Measurements from ENCODE around the gene LMOD1. TPM values are rescaled to one million over a fixed set of nuclear protein-coding genes. Genes with fewer than 3 reads are reported as not detected.
"Not testable (repeated sequence)": the region's sequence is repeated elsewhere in the genome, so short reads cannot be mapped to it uniquely, and the experiment has no call there.

LMOD1 gene
- total RNA-seq, 1 donor from 2014 or later = under 0.01 TPM

DNA sequence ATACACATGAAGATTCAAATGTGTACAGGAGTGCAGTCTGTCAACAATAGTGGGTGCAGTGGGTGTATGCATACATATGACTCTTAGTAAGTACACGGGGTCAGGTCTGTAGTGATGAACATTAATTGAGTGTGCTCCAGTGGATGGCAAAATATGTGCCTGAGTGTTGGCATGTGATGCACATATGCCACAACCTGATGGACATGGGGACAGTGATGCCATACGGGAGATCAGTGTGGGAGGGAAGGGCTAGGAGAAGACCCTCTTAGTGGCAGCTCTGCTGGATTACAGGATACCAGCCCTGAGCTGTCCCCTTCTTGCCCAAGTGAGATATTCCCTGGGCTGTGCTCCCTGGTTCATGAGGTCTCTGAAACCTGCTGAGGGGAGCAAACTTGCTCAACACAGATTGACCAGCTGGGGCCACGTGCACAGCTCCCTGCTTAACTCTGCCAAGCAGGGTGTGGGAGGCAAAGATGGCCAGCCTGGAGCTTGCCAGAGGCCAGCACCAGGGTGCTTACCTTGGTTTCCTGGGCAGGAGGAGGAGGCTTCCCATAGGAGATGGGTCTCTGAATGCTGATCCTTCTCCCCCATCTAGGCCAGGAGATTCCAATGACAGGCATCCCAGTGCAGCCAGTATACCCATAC, 55.4 kb downstream of the LMOD1 start:
- DNase-seq = no peak

DNA sequence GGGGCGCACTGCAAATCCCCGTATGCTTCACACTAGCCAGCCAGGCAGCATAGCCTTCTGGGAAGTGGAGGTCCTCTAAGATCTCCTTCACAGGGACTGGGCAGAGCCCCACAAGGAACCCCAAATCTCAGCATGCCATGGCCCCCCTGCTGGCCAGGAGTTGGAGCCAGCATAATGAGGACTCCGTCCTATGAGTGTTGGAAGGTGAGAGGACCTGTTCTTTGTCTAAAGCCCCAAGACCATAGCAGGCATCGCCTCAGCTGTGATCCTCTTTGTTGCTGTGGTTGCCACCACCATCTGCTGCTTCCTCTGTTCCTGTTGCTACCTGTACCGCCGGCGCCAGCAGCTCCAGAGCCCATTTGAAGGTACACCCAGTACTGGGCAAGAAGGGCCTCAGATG, 56.1 kb downstream of the LMOD1 start:
- no peak for DNase-seq

DNA sequence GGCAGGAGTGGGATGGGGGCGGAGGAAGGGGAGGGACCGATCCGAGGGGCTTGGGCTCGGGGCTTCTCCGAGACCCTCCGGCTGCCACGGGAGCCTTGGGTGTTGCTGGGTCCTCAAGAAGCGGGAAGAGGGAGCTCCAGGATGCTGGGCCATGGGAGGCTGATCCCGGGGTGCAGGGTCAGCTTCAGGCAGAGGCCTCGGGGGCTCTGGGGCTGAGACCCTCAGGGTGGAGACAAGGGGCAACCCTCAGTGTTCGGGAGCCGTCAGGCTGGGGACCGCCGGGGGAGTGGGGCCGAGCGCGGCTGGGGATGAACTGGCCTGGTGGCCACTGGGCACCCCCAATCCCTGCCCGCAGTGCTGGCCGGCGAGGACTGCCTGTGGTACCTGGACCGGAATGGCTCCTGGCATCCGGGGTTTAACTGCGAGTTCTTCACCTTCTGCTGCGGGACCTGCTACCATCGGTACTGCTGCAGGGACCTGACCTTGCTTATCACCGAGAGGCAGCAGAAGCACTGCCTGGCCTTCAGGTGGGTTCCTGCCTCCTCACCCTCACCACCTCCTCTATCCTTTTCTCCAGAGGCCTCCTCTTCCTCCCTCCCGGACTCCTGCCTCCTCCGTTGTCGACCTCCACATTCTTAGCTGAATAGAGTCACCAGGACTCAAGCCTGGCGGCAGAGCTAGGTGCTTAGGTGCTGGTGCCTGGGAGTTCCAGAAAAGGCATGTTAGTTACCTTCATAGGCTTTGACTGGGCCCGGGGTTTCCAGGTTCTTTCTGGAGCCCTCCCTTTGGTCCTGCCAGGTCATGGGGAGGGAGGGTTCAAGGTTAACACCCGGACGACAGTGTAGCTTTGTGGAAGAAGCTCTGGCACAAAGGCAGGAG, 57.0 kb downstream of the LMOD1 start:
- no peak for DNase-seq

DNA sequence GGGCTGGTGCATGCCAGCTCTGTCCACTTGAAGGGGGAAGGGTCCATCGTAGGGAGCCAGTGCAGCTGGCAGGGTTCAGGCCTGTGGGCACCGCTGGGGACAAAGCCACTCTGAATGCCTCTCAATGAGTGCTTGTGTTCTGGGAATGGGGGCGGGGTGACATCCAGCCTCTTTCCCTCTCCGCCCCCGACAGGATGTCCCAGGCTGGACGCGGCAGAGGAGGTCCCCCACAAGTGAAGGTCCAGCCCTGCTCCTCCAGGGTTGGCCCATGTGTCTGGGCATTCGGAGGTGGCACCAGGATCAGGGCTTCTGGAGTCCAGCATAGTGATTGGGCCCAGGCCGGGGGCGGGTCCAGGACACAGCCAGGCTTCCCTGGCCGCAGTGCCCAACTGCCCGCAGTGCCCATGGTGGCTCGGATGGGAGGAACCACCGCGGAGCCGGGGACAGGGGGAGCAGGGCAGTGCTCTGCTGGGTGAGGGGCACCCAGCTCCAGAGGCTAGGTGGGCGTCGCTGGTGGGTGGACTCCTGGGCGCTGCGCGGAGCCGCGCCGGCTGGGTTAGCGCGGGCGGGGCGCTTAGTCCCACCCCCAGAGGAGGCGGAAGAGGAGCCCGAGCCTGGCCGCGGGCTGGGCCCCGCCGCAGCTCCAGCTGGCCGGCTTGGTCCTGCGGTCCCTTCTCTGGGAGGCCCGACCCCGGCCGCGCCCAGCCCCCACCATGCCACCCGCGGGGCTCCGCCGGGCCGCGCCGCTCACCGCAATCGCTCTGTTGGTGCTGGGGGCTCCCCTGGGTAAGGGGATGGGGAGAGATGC, 57.9 kb downstream of the LMOD1 start, which contains the start of gene SHISA4:
Gene SHISA4 (plus strand): TSS at position 617 of the 808 bp plus-strand sequence. CDS start 97 bp downstream, at position 714.
- DNase-seq = peak; percentile 74

DNA sequence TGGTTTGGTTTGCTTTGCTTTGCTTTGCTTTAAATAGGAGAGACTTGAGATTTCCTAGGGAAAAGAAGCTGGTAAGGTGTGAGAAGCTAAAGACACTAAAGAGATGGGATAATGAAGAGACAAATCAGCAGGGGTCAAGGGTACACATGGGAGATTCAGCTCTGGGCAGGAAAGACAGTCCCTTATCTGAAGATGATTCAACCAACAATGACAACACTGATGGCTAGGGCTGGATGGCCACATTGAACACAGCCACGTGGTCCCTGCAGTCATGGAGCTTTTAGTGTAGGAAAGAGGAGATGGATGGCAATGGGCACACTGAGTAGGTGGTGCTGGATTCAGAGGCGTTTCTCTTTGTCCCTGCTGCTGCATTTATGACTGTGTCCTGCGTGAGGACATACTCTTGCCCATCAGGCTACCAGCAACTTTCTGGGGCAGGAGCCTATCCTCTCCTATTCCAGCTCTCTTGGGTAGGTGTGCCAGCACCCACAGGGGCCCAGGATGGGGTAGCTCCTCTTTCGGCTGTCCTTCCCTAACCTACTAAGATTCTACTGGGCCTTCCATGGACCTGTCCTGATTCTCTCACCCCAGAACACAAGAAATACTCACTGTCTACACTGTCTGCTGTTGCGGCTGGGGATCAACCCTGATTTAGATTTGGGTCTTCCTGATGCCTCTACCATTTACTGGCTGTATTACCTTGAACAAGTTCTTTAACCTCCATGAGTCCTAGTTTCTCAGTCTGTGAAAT, 59.1 kb downstream of the LMOD1 start:
- no peak for DNase-seq

DNA sequence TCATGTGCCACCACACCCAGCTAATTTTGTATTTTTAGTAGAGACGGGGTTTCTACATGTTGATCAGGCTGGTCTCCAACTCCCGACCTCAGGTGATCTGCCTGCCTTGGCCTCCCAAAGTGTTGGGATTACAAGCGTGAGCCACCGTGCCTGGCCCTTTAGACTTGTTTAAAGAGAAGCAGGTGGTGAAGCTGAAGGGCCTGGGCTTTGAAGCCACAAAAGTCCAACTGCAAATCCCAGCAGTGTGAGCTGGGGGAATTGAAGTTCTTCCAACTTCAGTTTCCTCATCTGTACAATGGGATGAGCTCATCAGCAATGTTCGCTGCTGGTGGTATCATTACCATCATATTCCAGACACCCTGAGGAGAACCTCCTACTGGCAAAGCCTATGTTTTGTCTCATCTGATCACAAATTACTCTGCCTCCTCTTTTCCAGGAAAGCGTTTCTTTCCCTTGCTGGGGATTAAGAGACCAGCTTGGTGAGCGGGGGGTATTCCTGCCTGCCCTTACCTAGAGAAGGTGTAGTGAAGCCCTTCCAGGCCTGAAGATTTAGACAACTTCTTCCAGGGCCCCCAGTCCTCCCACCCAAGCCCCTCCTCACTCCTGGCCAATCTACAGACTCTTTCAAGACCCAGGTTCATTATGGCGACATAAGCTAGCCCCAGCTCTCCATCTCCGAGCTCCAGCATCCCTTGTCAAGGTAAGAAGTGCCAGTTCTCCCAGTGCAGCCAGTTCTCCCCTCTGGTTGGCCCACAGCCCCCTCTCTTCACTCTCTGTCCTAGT, 60.1 kb downstream of the LMOD1 start:
- no peak for DNase-seq

DNA sequence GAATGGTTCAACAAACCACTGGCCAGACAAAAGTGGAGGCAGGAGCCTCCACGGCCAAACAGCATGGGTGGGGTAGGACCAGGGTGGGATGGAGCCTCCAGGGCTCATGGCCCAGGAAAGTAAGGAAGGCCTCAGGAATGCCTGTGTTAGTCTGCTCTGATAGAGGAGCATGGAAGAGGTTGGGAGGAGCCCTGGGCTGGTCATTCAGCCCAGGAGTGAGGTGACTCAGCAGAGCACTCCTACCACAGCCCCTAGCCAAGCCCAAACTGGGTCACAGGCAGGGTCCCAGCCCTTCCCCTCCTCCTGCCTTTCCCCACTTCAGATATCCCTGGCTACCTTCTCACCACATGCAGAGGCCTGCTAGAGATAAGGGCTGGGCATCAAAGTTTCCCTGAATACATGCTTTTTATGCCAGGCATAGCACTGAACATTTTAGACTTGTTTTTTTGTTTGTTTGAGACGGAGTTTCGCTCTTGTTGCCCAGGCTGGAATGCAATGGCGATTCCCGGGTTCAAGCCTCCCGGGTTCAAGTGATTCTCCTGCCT, 60.7 kb downstream of the LMOD1 start:
- no peak for DNase-seq

DNA sequence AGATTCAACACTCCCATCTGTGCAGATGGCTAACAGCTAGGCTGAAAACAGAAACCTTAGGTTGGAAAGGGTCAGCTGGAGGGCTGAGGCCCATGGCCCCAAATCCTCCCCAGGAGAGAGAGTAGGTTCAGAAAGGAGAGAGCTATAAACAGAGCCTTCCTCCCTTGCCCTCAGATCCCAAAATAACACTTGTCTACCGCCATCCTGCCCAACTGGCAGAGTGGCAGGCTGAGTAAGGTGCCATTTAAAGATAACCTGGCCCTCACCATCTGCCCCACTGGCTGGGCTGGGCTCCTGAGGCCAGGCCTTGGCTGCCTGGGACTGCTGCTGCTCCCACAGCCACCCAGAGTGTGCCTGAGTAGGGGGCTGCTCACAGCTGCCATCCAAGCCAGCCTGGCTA, 61.9 kb downstream of the LMOD1 start:
- no peak for DNase-seq

DNA sequence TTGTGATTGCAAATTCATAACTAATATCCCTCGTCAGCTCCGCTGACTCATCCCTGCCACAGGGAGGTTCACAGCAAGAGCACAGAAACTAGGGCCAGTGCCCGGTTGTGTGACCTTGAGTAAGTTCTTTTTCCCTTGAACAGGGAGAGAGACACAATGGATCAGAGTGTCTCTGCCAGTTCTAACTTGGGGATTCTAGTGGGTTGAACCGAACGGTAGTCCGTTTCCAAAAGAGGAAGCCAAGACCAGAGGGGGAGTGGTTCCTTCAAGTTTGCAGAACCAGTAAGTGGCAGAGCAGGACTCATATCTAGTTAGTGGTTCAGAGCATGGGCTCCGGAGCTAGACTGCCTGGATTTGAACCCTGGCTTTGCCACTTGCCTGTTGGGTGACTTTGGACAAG, 62.6 kb downstream of the LMOD1 start:
- peak; percentile 68 for DNase-seq

DNA sequence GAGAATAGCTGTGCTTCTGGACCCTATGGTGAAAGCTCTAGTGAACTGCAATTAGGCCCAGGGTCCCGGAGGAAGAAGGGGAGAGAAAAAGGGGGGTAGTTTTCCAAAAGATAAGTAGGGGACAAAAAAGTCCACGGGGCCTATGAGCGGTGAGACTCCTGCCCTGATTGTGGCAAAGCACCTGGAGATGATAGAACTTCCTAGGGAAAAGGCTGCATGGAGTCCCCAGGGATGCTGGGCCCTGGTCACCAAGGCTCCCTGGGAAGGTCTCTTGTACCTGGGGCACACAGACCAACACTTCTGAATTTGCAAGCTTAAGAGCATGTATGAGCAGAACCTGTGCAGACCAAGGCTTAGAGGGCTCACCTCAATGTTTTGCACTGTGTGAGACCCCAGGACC, 63.1 kb downstream of the LMOD1 start:
- DNase-seq = no peak

DNA sequence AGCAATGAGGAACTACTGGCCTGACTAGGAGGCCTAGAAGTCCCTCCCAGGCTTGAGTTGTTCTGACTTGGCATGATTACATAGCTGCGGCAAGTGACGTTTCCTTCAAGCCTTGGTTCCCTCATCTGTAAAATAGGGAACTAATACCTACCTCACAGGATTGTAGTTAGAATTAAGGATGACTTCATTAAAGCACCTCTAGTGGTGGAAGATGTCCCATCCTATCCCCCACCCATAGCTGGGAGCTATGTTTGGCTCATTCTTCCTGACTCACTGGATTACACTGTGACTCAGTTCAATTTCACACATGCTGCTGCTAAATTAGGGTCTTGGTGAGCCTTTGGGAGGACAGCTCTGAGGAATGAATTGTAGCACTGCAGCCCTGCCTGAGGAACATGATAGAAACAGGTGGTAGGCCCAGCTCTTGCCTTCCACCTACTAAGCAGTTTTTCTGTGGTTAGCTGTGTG, 63.6 kb downstream of the LMOD1 start:
- peak; percentile 32 for DNase-seq

DNA sequence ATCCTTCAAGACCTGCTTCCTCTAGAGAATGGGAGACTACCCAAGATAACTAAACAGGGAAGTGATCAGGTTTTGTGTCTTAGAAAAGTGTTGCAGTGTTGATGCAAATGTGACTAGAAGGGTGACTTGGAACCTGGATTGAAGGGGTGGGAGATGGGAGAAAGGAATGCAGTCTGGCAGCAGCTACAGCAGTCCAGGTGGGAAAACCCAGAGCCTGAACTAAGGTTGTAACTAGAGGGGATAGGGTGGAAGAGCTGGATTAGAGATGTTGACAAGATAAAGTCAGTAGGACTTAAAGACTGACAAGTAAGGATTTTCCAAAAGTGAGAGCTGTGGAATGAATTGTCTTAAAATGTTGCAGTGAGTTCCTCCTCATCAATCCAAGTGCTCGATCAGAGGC, 64.7 kb downstream of the LMOD1 start:
- DNase-seq = no peak

DNA sequence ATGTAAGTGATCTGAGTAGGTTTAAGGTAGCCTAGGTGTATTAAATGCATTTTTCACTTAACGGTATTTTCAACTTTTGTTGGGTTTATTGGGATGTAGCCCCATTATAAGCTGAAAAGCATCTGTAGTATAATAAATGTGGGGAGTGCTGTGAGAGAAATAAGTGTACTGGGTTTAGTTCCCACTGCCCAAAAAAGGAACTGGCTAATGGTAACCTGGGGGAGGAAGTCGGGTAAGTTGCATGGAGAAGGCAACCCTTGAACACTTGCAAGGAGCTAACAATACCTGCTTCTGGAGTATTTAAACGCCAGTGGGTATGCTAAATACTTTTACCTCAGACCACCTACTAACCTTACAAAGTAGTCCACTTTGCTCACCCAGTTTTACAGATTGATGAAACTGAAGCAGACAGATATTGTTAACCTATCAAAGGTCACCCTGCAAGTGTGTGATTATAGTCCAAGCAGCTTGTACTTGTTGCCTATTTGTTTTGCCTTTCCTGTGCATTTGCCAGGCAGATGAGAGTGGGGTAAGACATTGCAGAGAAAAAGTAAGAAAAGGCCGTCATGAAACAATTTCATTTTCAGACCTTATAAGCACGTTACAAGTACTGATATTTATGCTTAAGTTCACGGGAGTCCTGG, 65.3 kb downstream of the LMOD1 start:
- no peak for DNase-seq

DNA sequence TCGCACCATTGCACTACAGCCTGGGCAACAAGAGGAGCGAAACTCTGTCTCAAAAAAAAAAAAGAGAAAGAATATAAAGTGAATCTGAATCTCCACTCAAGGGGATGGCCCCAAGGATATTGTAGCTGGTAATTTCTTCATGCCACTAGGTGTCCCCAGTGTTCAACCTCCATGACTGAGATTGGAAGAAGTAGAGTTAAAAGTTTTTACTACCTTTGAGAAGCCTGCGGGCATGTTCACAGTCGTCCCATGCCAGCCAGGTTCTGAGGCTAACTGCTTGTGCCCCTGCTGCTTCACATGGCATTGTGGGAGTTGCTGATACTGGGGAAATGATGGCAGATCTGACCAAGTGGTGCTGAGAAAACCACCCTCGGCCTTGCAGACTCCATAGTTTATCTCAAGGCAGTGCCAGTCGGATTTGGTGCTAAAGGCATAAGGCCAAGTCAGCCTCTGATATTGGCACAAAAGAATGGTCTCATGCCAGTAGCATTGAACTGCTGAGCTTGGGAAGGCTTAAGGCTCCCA, 68.4 kb downstream of the LMOD1 start:
- peak; percentile 77 for DNase-seq

DNA sequence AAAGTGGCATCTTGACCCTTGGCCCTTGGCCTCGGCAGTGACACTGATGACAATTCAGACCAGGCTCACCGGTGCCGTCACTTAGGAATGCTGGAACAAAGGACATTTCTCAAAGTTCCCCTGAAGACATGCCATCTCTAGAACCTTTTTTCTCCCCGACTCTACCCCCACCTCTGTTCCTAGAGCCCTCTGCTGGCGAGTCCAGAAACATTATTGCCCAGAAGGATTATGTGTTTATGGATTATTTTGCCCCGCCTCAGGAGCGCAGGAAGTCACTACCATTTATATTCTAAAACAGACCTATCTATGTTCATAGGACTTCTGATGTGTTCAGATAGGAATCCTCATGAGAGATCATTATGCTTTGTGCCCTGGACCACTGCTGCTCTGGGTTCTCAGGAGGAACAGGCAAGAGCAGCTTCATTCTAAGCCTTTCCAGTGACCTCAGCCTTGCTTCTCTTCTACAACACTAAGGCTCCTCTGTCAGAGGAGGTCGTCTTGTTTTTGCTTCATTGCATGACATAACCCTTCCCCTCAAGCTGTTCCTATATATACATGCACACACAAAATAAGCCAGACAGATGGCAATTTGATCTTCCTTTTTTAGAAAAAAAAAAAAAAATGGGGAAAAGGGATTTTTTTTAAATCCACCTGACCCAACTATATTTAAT, 70.1 kb downstream of the LMOD1 start:
- peak; percentile 69 for DNase-seq

DNA sequence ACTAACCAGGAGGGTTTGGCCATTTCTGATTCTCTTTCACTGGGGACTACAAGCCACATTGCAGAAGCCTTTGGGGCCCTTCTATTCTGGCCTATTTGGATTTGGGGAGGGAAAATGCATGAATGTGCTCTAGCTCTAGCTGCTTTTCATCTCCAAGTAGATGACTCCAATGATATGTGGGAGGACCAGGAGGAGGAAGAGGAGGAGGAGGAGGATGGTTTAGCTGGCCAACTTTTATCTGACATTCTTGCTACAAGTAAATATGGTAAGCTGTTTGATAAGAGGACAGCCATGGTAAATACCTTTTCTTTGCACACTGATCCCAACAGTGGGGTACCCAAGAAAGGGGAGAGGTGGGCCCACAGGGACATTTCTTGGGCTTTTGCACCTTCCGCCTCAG, 71.7 kb downstream of the LMOD1 start:
- no peak for DNase-seq

DNA sequence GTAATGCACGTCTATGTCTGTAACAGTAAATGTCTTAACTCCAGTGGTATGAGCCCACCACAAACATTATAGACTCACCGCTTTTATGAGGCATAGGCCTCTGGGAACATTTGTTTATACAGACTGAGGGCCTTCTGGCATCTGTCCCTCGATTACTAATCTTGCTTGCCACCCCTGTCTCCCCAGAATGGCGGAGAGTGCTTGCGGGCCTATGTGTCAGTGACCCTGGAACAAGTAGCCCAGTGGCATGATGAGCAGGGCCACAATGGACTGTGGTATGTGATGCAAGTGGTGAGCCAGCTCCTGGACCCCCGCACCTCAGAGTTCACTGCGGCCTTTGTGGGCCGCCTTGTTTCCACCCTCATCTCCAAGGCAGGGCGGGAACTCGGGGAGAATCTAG, 76.0 kb downstream of the LMOD1 start:
- DNase-seq = no peak

DNA sequence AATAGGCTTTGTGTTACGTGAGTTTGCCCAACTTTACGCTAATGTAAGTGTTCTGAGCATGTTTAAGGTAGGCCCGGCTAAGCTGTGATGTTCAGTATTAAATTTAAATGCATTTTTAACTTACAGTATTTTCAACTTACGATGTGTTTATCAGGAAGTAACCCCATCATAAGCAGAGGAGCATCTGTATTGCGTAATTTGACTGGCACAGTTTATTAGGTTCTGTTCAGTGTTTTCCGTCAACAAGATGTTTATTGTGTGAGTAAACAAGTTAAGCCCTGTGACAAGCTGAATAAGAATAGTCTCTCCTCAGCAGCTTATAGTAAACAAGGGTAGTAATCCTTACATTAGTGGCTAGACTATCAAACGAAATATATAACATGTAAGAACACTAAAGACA, 84.9 kb downstream of the LMOD1 start:
- DNase-seq = no peak

DNA sequence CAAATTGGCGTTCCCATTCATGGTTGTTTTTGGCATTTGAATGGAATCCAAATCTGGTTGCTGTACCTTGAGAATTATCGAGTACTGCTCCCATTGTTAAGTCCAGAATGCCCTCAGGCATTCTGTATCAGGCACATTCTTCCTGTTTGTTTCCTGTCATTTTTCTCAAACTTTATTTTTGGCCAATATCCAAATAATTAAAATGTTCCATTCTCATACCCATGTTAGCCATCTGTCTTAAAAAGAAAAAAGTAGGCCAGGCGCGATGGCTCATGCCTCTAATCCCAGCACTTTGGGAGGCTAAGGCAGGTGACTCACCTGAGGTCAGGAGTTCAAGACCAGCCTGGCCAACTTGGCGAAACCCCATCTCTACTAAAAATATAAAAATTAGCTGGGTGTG, 86.9 kb downstream of the LMOD1 start:
- peak; percentile 91 for DNase-seq

DNA sequence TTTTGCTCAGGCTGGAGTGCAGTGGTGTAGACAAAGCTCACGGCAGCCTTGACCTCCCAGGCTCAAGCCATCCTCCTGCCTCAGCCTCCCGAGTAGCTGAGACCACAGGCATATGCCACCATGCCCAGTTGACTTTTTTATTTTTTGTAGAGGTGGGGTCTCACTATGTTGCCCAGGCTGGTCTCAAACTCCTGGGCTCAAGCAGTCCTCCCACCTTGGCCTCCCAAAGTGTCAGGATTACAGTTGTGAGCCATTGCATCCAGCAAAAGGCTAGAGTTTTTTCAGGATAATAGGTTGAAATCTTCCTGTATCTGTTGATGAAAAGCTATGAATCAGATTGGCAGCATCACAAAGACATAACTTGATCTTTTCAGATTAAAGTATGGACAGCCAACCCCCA, 89.6 kb downstream of the LMOD1 start:
- not testable (repeated sequence) for DNase-seq
